ENCODE data around the gene MRPL24. TPM values are rescaled to one million over a fixed set of nuclear protein-coding genes. Genes with fewer than 3 reads are reported as not detected.

MRPL24 gene
- total RNA-seq, 2 experiments from 2014 or later, result 50.4 to 54.7 TPM

DNA sequence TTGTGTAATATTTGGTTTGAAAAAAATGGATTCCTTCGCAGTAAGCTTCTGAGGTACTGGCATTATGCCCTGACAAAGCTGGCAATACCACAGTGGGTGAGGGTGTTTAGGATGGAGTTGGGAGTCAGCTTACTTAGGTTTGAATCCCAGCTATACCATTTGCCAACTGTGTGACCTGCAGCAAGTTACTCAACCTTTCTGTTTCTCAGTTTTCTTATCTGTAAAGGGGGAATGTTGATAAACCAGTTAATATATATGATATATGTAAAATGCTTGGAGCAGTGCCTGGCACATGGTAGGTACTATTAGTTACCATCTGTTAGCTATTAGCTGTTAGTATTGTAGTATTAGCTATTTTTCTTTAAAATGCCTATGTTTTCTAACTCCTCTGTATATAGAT is 15.5 kb upstream of the MRPL24 start:
- no peaks in the 10 kb centered on the region for H3K27me3 Mint-ChIP-seq
- no peak overlapping the region for H3K4me3 Mint-ChIP-seq
- no peaks in the 10 kb centered on the region for H3K9me3 Mint-ChIP-seq
- peaks cover 16% of the 10 kb centered on the region for H3K4me1 Mint-ChIP-seq
- peaks cover 8% of the 10 kb centered on the region for H3K36me3 Mint-ChIP-seq (ENCODE audit: low read depth)
- ChIA-PET POLR2A (no interaction called here), CTCF (interaction anchor here (0.9 to 2.1 kb wide), 8 partner anchors 9 to 104 kb away, joined by 3 to 9 read pairs (median 5); partner anchors contain the start of genes MRPL24, NTRK1 and PRCC)
- H3K27ac Mint-ChIP-seq, result no peak overlapping the region
- DNase-seq, result no peak

DNA sequence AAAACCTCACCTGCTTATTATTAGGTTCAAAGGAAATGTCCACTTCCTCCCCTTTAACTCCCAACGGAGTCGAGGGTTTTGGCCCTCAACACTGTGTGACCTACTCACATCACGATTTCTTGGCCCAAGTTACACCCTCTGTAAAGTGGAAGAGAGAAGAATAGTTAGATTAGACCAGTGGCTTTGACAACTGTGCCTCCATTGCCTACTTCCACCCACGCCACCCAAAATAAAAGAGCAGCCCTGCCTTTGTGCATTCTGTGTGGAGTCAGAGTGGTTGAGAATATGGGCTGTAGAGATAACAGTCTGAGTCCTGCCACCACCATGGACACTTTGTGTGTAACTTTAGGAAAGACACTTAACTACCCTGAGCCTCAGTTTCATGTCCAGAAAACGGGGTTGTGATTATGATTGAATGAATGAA is 14.7 kb upstream of the MRPL24 start:
- ChIA-PET CTCF (interaction anchor here (1.3 to 2.1 kb wide), 4 partner anchors 11 to 67 kb away, joined by 3 to 9 read pairs (median 6); partner anchors contain the start of genes MRPL24 and PRCC), POLR2A (no interaction called here)
- no peaks in the 10 kb centered on the region for H3K27me3 Mint-ChIP-seq
- H3K4me3 Mint-ChIP-seq, result no peak overlapping the region
- H3K36me3 Mint-ChIP-seq (ENCODE audit: low read depth), result peaks cover 10% of the 10 kb centered on the region
- no peaks in the 10 kb centered on the region for H3K9me3 Mint-ChIP-seq
- DNase-seq, result no peak
- H3K27ac Mint-ChIP-seq, result no peak overlapping the region
- peaks cover 16% of the 10 kb centered on the region for H3K4me1 Mint-ChIP-seq

DNA sequence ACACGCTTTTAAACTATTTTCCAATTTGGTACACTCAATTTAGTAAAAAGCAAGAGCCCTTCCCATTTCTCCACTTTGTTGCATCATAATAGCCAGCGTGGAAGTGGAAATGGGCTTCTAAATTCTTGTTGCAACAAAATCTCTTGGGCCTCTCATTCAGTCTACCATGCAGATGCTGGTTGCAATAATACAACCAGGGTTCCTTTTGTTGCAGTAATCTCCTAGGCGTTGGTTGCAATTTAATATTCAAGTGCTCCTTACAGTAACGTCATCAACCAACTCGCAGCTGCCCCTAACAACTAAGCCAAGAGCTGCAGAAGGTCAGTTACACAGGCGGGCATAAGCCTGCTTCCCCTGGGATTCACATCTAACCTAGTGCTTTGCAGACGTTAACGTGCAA is 13.3 kb upstream of the MRPL24 start:
- H3K4me1 Mint-ChIP-seq, result peaks cover 27% of the 10 kb centered on the region
- CTCF ChIA-PET, result no interaction called here
- H3K27me3 Mint-ChIP-seq, result no peaks in the 10 kb centered on the region
- POLR2A ChIA-PET, result no interaction called here
- no peak overlapping the region for H3K27ac Mint-ChIP-seq
- DNase-seq, result no peak
- no peaks in the 10 kb centered on the region for H3K9me3 Mint-ChIP-seq
- no peak overlapping the region for H3K4me3 Mint-ChIP-seq
- H3K36me3 Mint-ChIP-seq (ENCODE audit: low read depth), result peaks cover 23% of the 10 kb centered on the region

DNA sequence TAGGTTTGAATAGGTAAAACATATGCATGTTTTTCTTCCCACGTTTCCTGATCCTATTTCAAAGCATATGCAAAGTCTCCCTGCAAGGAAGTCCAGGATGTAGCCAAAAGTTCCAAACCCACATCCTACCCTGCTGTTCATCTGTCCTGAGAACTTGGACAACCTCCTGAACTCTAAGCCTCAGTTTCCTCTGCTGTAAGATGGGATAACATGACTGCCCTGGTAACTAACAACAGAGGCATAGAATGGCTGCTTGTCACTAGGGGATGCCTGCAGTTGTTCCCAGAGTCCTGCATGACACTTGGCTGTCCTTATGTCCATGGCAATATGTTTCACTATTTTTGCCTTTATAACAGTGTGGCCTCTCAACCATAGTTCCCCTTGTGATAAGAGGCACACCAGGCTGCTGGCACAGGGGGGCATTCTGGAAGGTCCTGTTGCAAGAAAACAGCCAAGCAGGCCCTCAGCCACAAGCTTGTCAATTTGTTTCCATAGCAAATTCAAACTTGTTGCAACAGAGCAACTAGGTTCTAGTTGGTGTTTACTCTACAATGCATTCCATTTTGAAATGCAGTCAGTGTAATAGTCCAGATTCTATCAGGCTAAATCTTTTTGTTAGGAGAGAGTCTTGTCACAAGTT is 12.1 kb upstream of the MRPL24 start:
- peaks cover 40% of the 10 kb centered on the region for H3K4me1 Mint-ChIP-seq
- H3K27ac Mint-ChIP-seq, result peak overlapping the region; percentile 95
- H3K27me3 Mint-ChIP-seq, result no peaks in the 10 kb centered on the region
- CTCF ChIA-PET, result interaction anchor here (0.9 to 2.4 kb wide), 10 partner anchors 8 to 107 kb away, joined by 3 to 13 read pairs (median 4); partner anchors contain the start of genes ISG20L2, METTL25B, NTRK1 and PRCC
- no peak for DNase-seq
- POLR2A ChIA-PET, result interaction anchor here (1.1 to 1.9 kb wide), 4 partner anchors 12 to 107 kb away, joined by 3 to 8 read pairs (median 6); partner anchors contain the start of genes ISG20L2, METTL25B, MRPL24 and PRCC
- peaks cover 33% of the 10 kb centered on the region for H3K36me3 Mint-ChIP-seq (ENCODE audit: low read depth)
- no peaks in the 10 kb centered on the region for H3K9me3 Mint-ChIP-seq
- H3K4me3 Mint-ChIP-seq, result peak overlapping the region; percentile 90

DNA sequence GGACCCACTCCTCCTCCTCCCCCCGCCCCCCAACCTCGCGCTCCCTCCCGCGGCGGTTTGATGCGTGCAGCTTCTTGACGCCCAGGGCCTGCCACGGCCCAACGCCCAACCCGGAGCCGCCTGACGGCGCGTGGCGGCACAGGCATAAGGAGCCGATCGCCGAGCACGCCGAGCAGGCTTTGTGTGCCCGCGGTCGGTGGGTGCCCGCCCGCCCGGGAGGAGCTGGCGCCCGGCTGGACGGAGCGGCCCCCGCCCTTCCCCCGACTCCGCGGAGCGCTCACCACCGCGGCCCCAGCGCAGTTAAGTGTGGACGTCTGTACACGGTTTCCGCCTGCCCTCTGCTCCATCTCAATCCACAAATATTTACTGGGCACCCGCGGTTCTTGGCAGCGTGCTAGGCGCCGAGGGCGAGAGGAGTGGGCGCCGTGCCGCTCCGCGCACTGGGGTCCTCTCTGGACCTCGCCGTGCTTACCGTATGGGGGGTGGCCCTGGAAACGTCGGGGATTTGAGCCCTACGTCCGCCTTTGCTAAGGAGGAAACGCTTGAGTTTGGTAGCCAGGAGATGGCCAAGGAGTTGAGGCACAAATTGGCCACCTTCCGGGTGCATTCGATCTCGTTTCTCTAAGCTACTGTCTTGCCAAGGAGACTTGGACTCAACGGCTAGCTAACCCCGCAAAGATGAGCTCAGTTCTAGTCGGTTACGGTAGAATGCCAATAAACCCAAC is 11.0 kb upstream of the MRPL24 start:
- ChIA-PET POLR2A (interaction anchor here (0.5 to 1.9 kb wide), 7 partner anchors 9 to 108 kb away, joined by 3 to 8 read pairs (median 3); partner anchors contain the start of genes ISG20L2, METTL25B, MRPL24 and PRCC), CTCF (interaction anchor here (0.6 to 2.4 kb wide), 12 partner anchors 9 to 176 kb away, joined by 3 to 13 read pairs (median 3); partner anchors contain the start of genes ISG20L2, METTL25B, MRPL24 and NTRK1)
- Mint-ChIP-seq H3K27me3 (no peaks in the 10 kb centered on the region), H3K27ac (peak overlapping the region; percentile 95), H3K36me3 (ENCODE audit: low read depth) (peaks cover 33% of the 10 kb centered on the region), H3K9me3 (no peaks in the 10 kb centered on the region), H3K4me1 (peaks cover 48% of the 10 kb centered on the region), H3K4me3 (peak overlapping the region; percentile 90)
- DNase-seq, result peak; percentile 98

DNA sequence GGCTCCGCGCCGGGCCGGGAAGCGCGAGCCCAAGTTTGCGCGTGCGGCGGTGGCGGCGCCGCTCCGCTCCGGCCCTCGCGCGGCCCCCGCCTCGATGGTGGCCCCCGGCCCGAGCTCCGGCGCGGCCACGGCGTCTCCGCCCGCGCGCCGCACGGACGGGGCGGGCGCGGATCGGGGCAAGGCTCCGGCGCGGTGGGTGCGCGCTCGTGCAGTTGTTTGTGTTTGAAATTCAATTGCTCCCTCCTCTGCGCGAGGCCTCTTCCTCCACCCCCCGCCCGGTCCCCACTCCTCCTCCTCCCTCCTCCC is 10.5 kb upstream of the MRPL24 start, which contains the start of gene HDGF:
Gene HDGF (minus strand): TSS at position 225 of the 306 bp plus-strand sequence. CDS start 246 bp downstream, outside the sequence.
- no peak for DNase-seq
- Mint-ChIP-seq H3K9me3 (no peaks in the 10 kb centered on the region), H3K27me3 (no peaks in the 10 kb centered on the region), H3K4me1 (peaks cover 51% of the 10 kb centered on the region), H3K27ac (peak within 1 kb of the TSS; percentile 95), H3K36me3 (ENCODE audit: low read depth) (peaks cover 33% of the 10 kb centered on the region), H3K4me3 (peak within 1 kb of the TSS; percentile 95)
- POLR2A ChIA-PET, result interaction anchor here (0.5 to 1.9 kb wide), 6 partner anchors 9 to 23 kb away, joined by 3 to 8 read pairs (median 4); partner anchors contain the start of genes ISG20L2, METTL25B, MRPL24 and PRCC
- CTCF ChIA-PET, result interaction anchor here (0.9 to 2.4 kb wide), 8 partner anchors 9 to 177 kb away, joined by 3 to 13 read pairs (median 4); partner anchors contain the start of genes NTRK1 and PRCC

DNA sequence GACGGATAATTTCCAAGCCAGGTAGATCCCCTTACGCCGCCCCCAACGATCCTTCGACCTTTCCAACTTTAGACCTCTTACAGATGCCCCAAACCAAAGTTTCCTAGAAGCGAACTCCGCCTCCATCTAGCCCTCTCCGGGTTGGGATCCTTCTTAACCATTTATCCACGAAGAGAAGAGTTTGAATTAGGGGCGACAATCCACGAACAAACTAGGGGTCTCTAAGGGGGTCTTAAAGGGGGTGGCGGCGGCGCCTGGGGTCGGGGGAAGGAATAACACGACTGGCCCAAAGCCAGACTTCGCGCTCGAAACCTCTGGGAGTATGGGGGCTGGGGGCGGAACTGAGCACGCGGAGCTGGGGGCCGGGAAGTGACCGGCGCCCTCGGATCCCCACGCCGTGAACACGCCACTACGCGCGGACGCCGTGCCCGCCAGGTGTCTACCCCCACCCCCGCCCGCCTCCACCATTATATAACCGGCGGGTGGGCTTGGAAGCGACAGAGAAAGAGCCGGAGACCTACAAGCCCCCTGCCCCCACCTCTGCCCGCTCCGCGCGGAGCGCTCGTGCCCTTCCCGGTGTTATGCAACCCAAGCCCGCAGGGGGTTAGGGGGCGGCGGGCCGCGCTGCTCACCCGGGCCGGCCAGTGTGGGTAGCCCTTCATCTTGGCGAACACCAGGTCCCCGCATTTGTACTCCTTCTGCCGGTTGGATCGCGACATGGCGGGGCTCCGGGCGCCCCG is 10.0 kb upstream of the MRPL24 start:
- Mint-ChIP-seq H3K4me3 (peak overlapping the region; percentile 95), H3K9me3 (no peaks in the 10 kb centered on the region), H3K36me3 (ENCODE audit: low read depth) (peaks cover 35% of the 10 kb centered on the region), H3K27me3 (no peaks in the 10 kb centered on the region), H3K4me1 (peaks cover 57% of the 10 kb centered on the region), H3K27ac (peak overlapping the region; percentile 91)
- ChIA-PET POLR2A (interaction anchor here (0.5 to 1.9 kb wide), 5 partner anchors 8 to 23 kb away, joined by 3 to 8 read pairs (median 3); partner anchors contain the start of genes ISG20L2, METTL25B and MRPL24), CTCF (interaction anchor here (0.9 to 2.4 kb wide), 8 partner anchors 10 to 177 kb away, joined by 3 to 13 read pairs (median 5); partner anchors contain the start of genes MRPL24, NTRK1 and PRCC)
- DNase-seq, result peak; percentile 38

DNA sequence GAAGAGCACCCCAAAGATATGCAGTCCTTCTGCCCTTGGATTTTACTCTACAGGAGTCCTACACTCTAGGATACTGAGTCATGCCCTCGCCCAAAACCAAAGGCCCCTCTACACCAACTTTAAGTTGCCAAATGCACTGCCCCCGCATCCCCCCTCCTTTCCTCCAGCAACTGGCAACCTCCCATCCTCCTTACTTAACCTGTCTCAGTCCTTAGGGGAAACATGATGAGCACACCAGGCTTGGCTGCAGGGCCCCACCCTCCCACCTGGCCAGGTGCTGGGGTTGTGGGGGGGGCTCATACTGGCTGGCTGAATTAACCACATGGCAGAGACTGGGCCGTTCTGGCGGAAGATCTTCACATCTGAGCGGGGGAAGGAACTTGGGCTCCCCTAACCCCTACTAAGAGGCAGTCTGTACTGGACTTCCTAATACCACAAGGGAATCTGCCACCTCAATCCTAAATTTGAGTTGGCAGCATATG is 9.3 kb upstream of the MRPL24 start:
- H3K4me3 Mint-ChIP-seq, result peak overlapping the region; percentile 95
- POLR2A ChIA-PET, result interaction anchor here (1.3 kb wide), 1 partner anchor 7 kb away, joined by 3 read pairs; no protein-coding TSS in a partner anchor
- H3K36me3 Mint-ChIP-seq (ENCODE audit: low read depth), result peaks cover 42% of the 10 kb centered on the region
- peak overlapping the region; percentile 91 for H3K27ac Mint-ChIP-seq
- no peak for DNase-seq
- no peaks in the 10 kb centered on the region for H3K9me3 Mint-ChIP-seq
- no peaks in the 10 kb centered on the region for H3K27me3 Mint-ChIP-seq
- CTCF ChIA-PET, result interaction anchor here (0.9 to 1.6 kb wide), 3 partner anchors 9 to 127 kb away, joined by 3 to 5 read pairs (median 5); partner anchors contain the start of gene MRPL24
- H3K4me1 Mint-ChIP-seq, result peaks cover 63% of the 10 kb centered on the region

DNA sequence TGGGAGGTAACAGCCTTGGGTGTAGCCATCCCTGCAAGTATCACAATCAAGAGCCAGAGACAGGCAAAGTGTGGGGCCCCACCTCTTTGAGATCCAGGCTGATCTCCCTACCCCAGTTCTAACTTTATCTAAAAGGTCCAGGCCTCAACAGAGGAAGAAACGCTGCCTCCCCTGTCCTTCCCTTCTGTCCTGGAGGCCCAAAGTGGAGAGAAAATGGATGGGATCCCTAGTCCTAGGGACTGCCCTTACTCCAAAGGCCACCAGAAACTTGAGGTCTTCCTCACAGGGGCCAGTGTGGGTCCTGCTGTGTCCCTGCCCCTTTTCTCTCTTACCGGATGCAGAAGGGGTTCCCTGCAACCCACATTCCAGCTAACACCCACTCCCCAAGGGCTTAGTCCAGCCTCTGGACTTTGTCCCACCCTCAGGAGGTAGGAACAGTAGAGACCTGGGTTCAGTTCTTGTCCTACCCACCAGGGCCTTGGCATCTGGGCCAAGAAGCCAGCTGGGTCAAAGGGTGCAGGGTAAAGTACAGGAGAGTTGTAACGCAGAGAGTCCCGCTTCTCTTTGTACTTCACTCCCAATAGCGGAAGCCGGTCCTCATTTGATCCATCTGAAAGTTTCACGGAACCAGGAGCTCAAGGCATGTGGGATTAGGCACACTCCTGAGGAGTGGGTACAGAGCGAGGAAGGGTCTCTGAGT is 8.7 kb upstream of the MRPL24 start:
- ChIA-PET CTCF (interaction anchor here (1.1 to 1.6 kb wide), 2 partner anchors 8 to 24 kb away, joined by 5 read pairs; partner anchors contain the start of gene MRPL24), POLR2A (no interaction called here)
- H3K9me3 Mint-ChIP-seq, result no peaks in the 10 kb centered on the region
- H3K4me1 Mint-ChIP-seq, result peaks cover 69% of the 10 kb centered on the region
- no peak for DNase-seq
- peak overlapping the region; percentile 95 for H3K4me3 Mint-ChIP-seq
- H3K27me3 Mint-ChIP-seq, result no peaks in the 10 kb centered on the region
- peak overlapping the region; percentile 91 for H3K27ac Mint-ChIP-seq
- peaks cover 46% of the 10 kb centered on the region for H3K36me3 Mint-ChIP-seq (ENCODE audit: low read depth)

DNA sequence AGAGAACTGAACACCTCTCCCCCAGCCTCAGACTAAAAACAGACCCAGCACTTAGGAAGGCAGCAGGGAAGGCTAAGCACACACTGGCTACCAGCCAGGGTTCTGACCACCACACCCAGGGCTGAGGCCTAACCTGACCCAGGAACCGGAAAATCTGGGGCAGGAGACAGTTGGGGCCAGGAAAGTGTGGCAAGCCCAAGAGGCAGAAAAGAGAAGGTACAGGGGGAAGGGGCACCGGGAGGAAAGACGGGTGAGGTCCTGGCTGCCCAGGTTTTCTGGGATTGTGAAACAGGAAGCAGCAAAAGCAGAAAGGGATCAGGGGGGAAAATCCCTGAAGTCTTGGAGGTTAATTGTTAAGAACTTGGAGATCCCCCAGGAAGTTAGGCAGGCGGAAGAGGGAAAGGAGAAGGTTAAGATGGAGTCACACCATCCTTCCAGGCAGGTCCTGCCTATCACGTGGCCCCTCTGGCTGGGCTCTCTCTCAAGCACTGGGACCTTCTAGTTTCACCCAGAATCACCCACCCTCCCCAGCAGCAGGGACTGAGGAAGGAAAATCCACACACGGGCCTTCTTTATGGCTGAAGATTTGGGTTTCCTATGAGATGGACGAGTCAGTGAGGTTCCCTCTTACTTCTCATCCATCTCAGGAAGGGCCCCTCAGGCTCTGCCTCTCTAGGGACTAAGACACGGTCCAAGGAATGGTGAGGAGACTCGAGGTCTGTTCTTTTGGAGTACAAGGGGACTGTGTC is 8.0 kb upstream of the MRPL24 start:
- ChIA-PET CTCF (no interaction called here), POLR2A (no interaction called here)
- Mint-ChIP-seq H3K4me1 (peaks cover 68% of the 10 kb centered on the region), H3K9me3 (no peaks in the 10 kb centered on the region), H3K27ac (peak overlapping the region; percentile 91), H3K36me3 (ENCODE audit: low read depth) (peaks cover 49% of the 10 kb centered on the region), H3K4me3 (peak overlapping the region; percentile 95), H3K27me3 (no peaks in the 10 kb centered on the region)
- DNase-seq, result no peak
